HEK293 (cell line): Measurements from ENCODE around the gene ZCCHC3.
A peak's percentile ranks its signal among the peaks of the same experiment; 100 is the strongest.

Experiments used
- CTCF ChIA-PET: fragments of 350-600 bp; formaldehyde crosslinking; extraction: SDS; loops from one replicate; lab custom pipeline; 2021; ENCODE audit warnings: antibody characterized with exemption; lab: Yijun Ruan, JAX
- POLR2A ChIA-PET: fragments of 300-600 bp; formaldehyde crosslinking; extraction: SDS; loops from one replicate; lab custom pipeline; 2020; ENCODE audit warnings: antibody characterized with exemption, inconsistent platforms; lab: Yijun Ruan, JAX
- H3K27ac ChIP-seq: fragments of 200-500 bp; sonication (Bioruptor generic); 2 replicates; pipeline ENCODE4 v1.5.1; 2014; ENCODE audit warnings: low read depth, low read length, control low read depth, inconsistent platforms; ENCODE audit errors: extremely low read depth
- H3K36me3 ChIP-seq, 2 experiments: fragments of 200-500 bp in 1 of 2; sonication (Bioruptor generic) in 1 of 2; 1 replicate in 1 of 2; 2 replicates in 1 of 2; pipeline ENCODE4 v1.5.1; 2014 to 2017; ENCODE audit warnings: inconsistent platforms in 2 of 2, low read length in 2 of 2; ENCODE audit not compliant: control insufficient read depth in 2 of 2, insufficient read depth in 1 of 2
- H3K4me1 ChIP-seq: fragments of 200-500 bp; sonication (Bioruptor generic); 2 replicates; pipeline ENCODE4 v1.5.1; 2014; ENCODE audit warnings: mild to moderate bottlenecking, low read length, inconsistent platforms; ENCODE audit not compliant: control insufficient read depth, insufficient read depth
- H3K4me3 ChIP-seq: 2 replicates; pipeline ENCODE4 v1.5.1; 2011; ENCODE audit warnings: low read depth, mild to moderate bottlenecking, control low read depth, low read length, moderate library complexity
- H3K9me3 ChIP-seq: fragments of 200-500 bp; sonication (Bioruptor generic); 2 replicates; pipeline ENCODE4 v1.5.1; 2014; ENCODE audit warnings: low read depth, low read length, inconsistent platforms; ENCODE audit not compliant: control insufficient read depth, insufficient read depth
- BCL11A ChIP-seq: fragments of 450-650 bp; formaldehyde crosslinking; IDR thresholded peaks from 2 replicates; pipeline ENCODE4 v1.5.1; 2016; ENCODE audit warnings: low read depth, missing biosample characterization, missing genetic modification characterization
- EGR2 ChIP-seq: fragments of 450-650 bp; formaldehyde crosslinking; IDR thresholded peaks from 2 replicates; pipeline ENCODE4 v1.5.1; 2016; ENCODE audit warnings: low read depth, missing biosample characterization, missing genetic modification characterization
- GLIS1 ChIP-seq: fragments of 450-650 bp; formaldehyde crosslinking; IDR thresholded peaks from 2 replicates; pipeline ENCODE4 v1.5.1; 2016; ENCODE audit warnings: missing biosample characterization, missing genetic modification characterization
- HOXA7 ChIP-seq: sonication (generic); formaldehyde crosslinking; IDR thresholded peaks from 2 replicates; pipeline ENCODE4 v1.8.1; 2022; ENCODE audit warnings: missing genetic modification reagents, borderline replicate concordance
- MEIS1 ChIP-seq: sonication (generic); formaldehyde crosslinking; IDR thresholded peaks from 2 replicates; pipeline ENCODE4 v1.8.1; 2022; ENCODE audit warnings: missing genetic modification reagents, mild to moderate bottlenecking, borderline replicate concordance
- MZF1 ChIP-seq: fragments of 450-650 bp; formaldehyde crosslinking; IDR thresholded peaks from 2 replicates; pipeline ENCODE4 v1.5.1; 2017; ENCODE audit warnings: missing biosample characterization, missing genetic modification characterization, borderline replicate concordance
- SP7 ChIP-seq: fragments of 450-650 bp; formaldehyde crosslinking; IDR thresholded peaks from 2 replicates; pipeline ENCODE4 v1.5.1; 2016; ENCODE audit warnings: missing biosample characterization, missing genetic modification characterization
- YY1 ChIP-seq: fragments of 450-650 bp; formaldehyde crosslinking; IDR thresholded peaks from 2 replicates; pipeline ENCODE4 v1.5.1; 2018; ENCODE audit warnings: missing biosample characterization, missing genetic modification characterization
- ZBTB48 ChIP-seq: fragments of 450-650 bp; formaldehyde crosslinking; IDR thresholded peaks from 2 replicates; pipeline ENCODE4 v1.5.1; 2016; ENCODE audit warnings: missing biosample characterization, missing genetic modification characterization
- ZFP37 ChIP-seq: fragments of 450-650 bp; formaldehyde crosslinking; IDR thresholded peaks from 2 replicates; pipeline ENCODE4 v1.5.1; 2016; ENCODE audit warnings: missing biosample characterization, missing genetic modification characterization
- ZNF155 ChIP-seq: fragments of 450-650 bp; formaldehyde crosslinking; IDR thresholded peaks from 2 replicates; pipeline ENCODE4 v1.5.1; 2016; ENCODE audit warnings: missing biosample characterization, missing genetic modification characterization
- ZNF354C ChIP-seq: fragments of 450-650 bp; formaldehyde crosslinking; IDR thresholded peaks from 2 replicates; pipeline ENCODE4 v1.5.1; 2016; ENCODE audit warnings: missing biosample characterization, missing genetic modification characterization, low read depth, borderline replicate concordance
- ZNF37A ChIP-seq: fragments of 450-650 bp; IDR thresholded peaks from 2 replicates; pipeline ENCODE4 v1.5.1; 2018; ENCODE audit warnings: missing biosample characterization, missing genetic modification characterization
- ZNF416 ChIP-seq: fragments of 450-650 bp; formaldehyde crosslinking; IDR thresholded peaks from 2 replicates; pipeline ENCODE4 v1.5.1; 2016; ENCODE audit warnings: missing biosample characterization, missing genetic modification characterization
- ZNF596 ChIP-seq: fragments of 450-650 bp; IDR thresholded peaks from 2 replicates; pipeline ENCODE4 v1.5.0; 2018; ENCODE audit warnings: missing biosample characterization, mild to moderate bottlenecking, missing genetic modification characterization, moderate library complexity
- ZNF600 ChIP-seq: fragments of 450-650 bp; formaldehyde crosslinking; IDR thresholded peaks from 2 replicates; pipeline ENCODE4 v1.5.1; 2016; ENCODE audit warnings: missing biosample characterization, missing genetic modification characterization
- ZNF629 ChIP-seq: fragments of 450-650 bp; formaldehyde crosslinking; IDR thresholded peaks from 2 replicates; pipeline ENCODE4 v1.5.1; 2017; ENCODE audit warnings: missing biosample characterization, missing genetic modification characterization
- ZNF660 ChIP-seq: fragments of 450-650 bp; IDR thresholded peaks from 2 replicates; pipeline ENCODE4 v1.5.1; 2018; ENCODE audit warnings: missing biosample characterization, mild to moderate bottlenecking, missing genetic modification characterization
- ZNF76 ChIP-seq: fragments of 450-650 bp; formaldehyde crosslinking; IDR thresholded peaks from 2 replicates; pipeline ENCODE4; 2016; ENCODE audit warnings: low read depth, missing biosample characterization, missing genetic modification characterization, borderline replicate concordance
- ZNF791 ChIP-seq: fragments of 450-650 bp; formaldehyde crosslinking; IDR thresholded peaks from 2 replicates; pipeline ENCODE4 v1.5.1; 2016; ENCODE audit warnings: missing biosample characterization, missing genetic modification characterization
- ZXDB ChIP-seq: fragments of 450-650 bp; formaldehyde crosslinking; IDR thresholded peaks from 2 replicates; pipeline ENCODE4 v1.5.1; 2016; ENCODE audit warnings: missing biosample characterization, missing genetic modification characterization
- TF ChIP-seq, protein P1 (sequence below): fragments of 450-650 bp; formaldehyde crosslinking; IDR thresholded peaks from 2 replicates; pipeline ENCODE4 v1.5.1; 2016; ENCODE audit warnings: missing biosample characterization, missing genetic modification characterization
- TF ChIP-seq, protein P2 (sequence below): fragments of 450-650 bp; IDR thresholded peaks from 2 replicates; pipeline ENCODE4 v1.5.1; 2018; ENCODE audit warnings: missing biosample characterization, mild to moderate bottlenecking, missing genetic modification characterization
- TF ChIP-seq, protein P3 (sequence below): fragments of 450-650 bp; formaldehyde crosslinking; IDR thresholded peaks from 2 replicates; pipeline ENCODE4 v1.5.0; 2017; ENCODE audit warnings: missing biosample characterization, missing genetic modification characterization, borderline replicate concordance

Gene ZCCHC3

DNA sequence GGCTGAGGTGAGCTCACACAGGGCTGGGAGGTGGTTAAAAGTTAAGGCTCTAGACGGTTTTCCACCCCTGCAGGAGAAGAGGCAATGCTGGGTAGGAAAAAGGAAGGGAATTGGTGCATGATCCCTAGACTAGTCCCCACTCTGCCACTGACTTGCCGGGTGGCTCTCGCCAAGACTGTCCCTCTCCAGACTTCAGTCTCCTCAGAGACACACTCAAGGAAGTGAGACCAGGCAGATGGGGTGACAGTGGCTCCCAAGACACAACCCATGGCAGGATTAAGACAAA lies 19.9 kb upstream of the ZCCHC3 start:
- Histone ChIP-seq H3K4me1 (no peaks in the 10 kb centered on the region), H3K9me3 (no peaks in the 10 kb centered on the region), H3K27ac (no peak overlapping the region), H3K4me3 (no peak overlapping the region), H3K36me3 (peaks cover 13 to 45% of the 10 kb centered on the region in 2 experiments; a peak in 2 of 3 replicates)
- POLR2A ChIA-PET = no interaction called here
- peak; percentile 97 for TF ChIP-seq ZBTB48 (tag by site-specific recombination)
- TF ChIP-seq ZNF660 (tag by site-specific recombination) = no peak
- no peak for TF ChIP-seq ZFP37 (tag by site-specific recombination)
- TF ChIP-seq HOXA7 = no peak
- CTCF ChIA-PET = interaction anchor here (1.6 kb wide), 1 partner anchor 53 kb away, joined by 3 read pairs; no protein-coding TSS in a partner anchor

DNA sequence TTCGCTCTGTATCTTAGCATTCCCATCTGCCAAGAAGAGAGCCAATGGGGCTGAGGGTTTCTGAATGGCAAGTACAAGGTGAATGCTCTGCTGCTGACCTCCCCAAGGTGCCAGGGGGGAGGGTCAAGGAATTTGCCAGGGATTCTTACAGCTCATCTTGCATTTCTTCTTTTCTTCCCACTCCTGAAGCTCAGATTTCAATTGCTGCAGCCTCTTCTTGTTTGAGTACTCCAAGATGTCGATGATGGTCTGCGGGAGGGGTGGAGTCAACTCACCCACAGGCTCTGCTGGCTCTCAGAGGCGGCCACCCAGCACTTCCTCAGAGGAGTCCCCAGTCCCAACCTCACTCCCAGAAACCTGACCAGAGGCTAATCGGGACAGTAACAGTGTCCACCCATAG lies 19.2 kb upstream of the ZCCHC3 start:
- Histone ChIP-seq H3K36me3 (peaks cover 15 to 45% of the 10 kb centered on the region in 2 experiments; a peak in 2 of 3 replicates), H3K4me3 (no peak overlapping the region), H3K9me3 (no peaks in the 10 kb centered on the region), H3K27ac (no peak overlapping the region), H3K4me1 (no peaks in the 10 kb centered on the region)
- CTCF ChIA-PET = interaction anchor here (0.6 to 1.6 kb wide), 3 partner anchors 51 to 283 kb away, joined by 3 to 4 read pairs (median 3); no protein-coding TSS in a partner anchor
- no peak for TF ChIP-seq ZNF37A (tag by site-specific recombination)
- TF ChIP-seq ZNF155 = no peak
- TF ChIP-seq ZNF629 (tag by site-specific recombination) = no peak
- no peak for TF ChIP-seq ZXDB
- TF ChIP-seq ZNF791 (tag by site-specific recombination) = no peak
- TF ChIP-seq, protein P1, sequence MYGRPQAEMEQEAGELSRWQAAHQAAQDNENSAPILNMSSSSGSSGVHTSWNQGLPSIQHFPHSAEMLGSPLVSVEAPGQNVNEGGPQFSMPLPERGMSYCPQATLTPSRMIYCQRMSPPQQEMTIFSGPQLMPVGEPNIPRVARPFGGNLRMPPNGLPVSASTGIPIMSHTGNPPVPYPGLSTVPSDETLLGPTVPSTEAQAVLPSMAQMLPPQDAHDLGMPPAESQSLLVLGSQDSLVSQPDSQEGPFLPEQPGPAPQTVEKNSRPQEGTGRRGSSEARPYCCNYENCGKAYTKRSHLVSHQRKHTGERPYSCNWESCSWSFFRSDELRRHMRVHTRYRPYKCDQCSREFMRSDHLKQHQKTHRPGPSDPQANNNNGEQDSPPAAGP (tag by site-specific recombination) = no peak
- no peak for TF ChIP-seq ZNF596
- TF ChIP-seq MZF1 (tag by site-specific recombination) = no peak
- TF ChIP-seq YY1 = no peak
- no peak for TF ChIP-seq MEIS1 (CRISPR knock-in tag)
- TF ChIP-seq, protein P2, sequence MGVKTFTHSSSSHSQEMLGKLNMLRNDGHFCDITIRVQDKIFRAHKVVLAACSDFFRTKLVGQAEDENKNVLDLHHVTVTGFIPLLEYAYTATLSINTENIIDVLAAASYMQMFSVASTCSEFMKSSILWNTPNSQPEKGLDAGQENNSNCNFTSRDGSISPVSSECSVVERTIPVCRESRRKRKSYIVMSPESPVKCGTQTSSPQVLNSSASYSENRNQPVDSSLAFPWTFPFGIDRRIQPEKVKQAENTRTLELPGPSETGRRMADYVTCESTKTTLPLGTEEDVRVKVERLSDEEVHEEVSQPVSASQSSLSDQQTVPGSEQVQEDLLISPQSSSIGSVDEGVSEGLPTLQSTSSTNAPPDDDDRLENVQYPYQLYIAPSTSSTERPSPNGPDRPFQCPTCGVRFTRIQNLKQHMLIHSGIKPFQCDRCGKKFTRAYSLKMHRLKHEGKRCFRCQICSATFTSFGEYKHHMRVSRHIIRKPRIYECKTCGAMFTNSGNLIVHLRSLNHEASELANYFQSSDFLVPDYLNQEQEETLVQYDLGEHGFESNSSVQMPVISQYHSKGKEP (tag by site-specific recombination) = no peak
- no peak for TF ChIP-seq SP7
- no peak for TF ChIP-seq BCL11A (tag by site-specific recombination)
- no peak for TF ChIP-seq GLIS1
- TF ChIP-seq, protein P3, sequence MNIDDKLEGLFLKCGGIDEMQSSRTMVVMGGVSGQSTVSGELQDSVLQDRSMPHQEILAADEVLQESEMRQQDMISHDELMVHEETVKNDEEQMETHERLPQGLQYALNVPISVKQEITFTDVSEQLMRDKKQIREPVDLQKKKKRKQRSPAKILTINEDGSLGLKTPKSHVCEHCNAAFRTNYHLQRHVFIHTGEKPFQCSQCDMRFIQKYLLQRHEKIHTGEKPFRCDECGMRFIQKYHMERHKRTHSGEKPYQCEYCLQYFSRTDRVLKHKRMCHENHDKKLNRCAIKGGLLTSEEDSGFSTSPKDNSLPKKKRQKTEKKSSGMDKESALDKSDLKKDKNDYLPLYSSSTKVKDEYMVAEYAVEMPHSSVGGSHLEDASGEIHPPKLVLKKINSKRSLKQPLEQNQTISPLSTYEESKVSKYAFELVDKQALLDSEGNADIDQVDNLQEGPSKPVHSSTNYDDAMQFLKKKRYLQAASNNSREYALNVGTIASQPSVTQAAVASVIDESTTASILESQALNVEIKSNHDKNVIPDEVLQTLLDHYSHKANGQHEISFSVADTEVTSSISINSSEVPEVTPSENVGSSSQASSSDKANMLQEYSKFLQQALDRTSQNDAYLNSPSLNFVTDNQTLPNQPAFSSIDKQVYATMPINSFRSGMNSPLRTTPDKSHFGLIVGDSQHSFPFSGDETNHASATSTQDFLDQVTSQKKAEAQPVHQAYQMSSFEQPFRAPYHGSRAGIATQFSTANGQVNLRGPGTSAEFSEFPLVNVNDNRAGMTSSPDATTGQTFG = no peak
- no peak for TF ChIP-seq ZNF76 (tag by site-specific recombination)
- no peak for TF ChIP-seq ZNF416 (tag by site-specific recombination)
- TF ChIP-seq ZNF354C (tag by site-specific recombination) = no peak
- no peak for TF ChIP-seq EGR2 (tag by site-specific recombination)
- TF ChIP-seq ZNF600 (tag by site-specific recombination) = no peak
- POLR2A ChIA-PET = no interaction called here
